ENCODE data around the gene GBF1.

- no peak for TF ChIP-seq CTCF (conservative IDR thresholded peaks at IDR 0.05)
- TF ChIP-seq EZH2 (IDR thresholded peaks at IDR 0.05; ENCODE audit: low read depth), result no peak
These were observed 130.5 kb downstream of the GBF1 start for GRCh38 chr10:102375867-102376266.
